HG03558 (cell line): ENCODE measurements around the gene PKNOX2.

Source experiments
- ATAC-seq: cut with Tn5 transposase; IDR thresholded peaks from one replicate; pipeline ENCODE4 v1.9.1; 2021; ENCODE audit warnings: moderate number of reproducible peaks; ENCODE audit not compliant: unreplicated experiment; ENCODE audit errors: extremely low read depth

PKNOX2 gene

DNA sequence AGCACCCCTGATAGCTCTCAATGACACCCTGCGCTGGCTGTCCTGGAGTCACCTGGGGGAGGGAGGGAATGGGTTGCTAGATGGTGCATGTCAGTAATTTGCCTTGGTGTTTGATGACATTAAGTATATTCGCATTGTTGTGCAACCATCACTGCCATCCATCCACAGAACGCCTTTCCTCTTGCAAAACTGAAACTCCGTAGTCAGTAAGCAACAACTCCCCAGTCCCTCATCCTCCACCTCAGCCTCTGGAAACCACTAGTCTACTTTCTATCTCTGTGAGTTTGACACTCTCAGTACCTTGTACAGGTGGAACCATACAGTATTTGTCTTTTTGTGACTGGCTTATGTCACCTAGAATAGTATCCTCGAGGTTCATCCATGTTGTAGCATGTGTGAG lies 62.6 kb downstream of the PKNOX2 start:
- no peak for ATAC-seq

DNA sequence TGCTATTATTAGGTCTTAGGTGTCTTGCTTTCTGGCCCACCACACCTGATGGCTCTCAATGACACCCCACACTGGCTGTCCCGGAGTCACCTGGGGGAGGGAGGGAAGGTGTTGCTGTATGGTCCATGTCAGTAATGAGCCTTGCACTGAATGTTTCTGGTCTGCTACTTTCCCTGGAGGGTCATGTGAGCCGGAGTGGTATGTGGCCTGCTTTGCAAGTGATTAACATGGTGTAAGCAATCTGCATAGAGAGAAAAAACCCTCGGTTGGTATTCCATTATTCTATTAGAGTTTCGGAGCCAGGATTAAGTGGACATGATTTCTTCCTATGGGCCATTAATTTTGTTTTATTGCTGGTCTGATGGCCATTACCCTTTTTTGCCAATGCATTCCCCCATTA lies 63.9 kb downstream of the PKNOX2 start:
- ATAC-seq = no peak

DNA sequence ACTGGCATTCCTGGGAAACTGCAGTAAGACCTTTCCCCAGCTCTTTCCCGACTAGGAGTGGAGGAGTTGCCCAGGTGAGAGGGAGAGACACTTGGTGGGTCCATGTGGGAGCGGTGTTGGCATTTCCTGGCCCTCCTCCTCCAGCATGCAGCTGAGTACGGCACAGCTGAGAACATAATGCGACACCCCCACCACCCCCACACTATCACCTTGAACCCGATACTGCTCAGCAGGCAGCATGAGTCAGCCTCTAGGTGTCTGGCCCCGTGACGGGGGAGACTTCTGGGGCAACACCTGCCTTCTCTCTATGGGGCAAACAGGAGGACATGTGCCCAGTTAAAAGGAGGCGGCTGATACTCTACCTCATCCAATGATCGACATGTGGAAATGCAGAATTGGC lies 64.4 kb downstream of the PKNOX2 start:
- ATAC-seq = no peak

DNA sequence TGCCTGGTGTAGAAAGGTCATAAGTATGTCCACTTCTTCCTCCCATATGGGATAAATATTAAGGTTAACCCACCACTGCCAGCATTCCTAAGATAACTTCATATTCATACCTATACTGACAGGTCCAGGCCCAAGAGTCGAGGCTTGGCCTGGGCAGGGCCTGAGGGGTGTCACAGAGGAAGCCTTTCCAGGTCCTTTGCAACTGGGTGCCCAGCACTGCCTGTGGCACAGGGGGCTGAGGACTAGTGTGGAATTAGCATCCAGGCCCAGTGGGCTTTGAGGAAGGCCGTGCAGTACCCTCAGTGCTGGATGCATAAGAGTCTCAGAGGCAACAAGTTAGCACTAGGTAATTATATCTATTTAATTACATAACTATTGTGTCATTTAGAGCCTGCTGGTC lies 65.4 kb downstream of the PKNOX2 start:
- ATAC-seq = no peak

DNA sequence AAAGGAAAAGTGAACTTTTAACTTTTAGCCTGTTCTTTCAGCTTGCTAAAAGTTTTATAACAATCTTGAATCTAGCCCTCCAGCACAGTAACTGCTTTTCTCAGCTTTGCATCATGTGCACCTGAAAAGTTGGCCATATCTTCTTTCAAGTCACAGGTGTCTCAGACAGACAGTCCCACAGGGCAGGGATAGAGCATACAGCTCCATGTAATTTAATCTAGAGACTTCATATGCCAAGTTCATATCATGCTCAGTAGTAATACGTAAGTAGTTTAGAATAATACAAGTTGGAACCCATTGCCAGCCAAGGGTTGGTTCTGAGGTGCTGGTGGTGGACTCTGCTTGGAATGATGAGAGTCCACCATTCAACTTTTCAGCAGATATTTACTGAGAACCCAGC lies 68.6 kb downstream of the PKNOX2 start:
- ATAC-seq = no peak

DNA sequence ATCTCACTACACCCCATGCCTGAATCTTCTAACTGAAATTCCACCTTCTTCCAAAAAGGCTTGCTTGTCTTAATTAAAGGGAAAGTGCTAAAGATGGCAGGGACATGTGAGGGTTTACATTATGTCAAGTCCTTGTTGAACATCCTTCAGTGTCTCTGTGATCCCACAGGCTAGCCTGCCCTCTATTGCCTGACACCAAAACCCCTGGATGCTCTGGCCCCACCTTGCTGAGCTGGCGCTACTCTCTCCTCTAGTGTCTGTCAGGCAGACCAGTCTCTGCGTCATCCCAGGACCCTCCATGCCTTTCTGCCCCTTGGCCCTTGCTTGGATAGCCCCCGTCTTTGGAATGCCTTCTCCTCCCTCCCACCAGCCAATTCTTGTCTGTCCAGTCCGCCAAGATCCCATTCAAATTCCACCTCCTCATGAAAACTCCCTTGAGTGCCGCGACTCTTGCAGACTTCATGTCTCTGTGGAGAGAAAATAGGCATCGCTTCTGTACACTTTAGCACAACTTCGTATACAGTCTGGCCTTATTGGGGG lies 69.3 kb downstream of the PKNOX2 start:
- no peak for ATAC-seq

DNA sequence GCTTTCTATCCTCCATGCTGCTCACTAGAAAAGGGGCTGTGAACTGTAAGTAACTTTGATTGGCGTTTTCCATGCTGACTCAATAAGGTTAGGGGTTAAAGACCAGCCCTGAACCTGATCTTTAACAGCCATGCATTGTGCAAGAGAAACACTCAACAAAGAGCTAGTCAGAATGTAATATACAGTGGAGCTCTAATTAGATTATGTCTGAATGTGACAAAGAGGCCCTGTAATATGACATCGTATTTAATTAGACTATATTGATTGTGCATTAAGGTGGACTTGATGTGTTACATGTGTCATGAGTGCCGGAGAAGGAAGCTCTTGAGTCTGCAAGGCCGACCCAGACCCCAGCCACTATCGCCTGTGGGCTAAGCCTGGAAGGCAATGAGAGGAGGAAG lies 70.5 kb downstream of the PKNOX2 start:
- ATAC-seq = no peak

DNA sequence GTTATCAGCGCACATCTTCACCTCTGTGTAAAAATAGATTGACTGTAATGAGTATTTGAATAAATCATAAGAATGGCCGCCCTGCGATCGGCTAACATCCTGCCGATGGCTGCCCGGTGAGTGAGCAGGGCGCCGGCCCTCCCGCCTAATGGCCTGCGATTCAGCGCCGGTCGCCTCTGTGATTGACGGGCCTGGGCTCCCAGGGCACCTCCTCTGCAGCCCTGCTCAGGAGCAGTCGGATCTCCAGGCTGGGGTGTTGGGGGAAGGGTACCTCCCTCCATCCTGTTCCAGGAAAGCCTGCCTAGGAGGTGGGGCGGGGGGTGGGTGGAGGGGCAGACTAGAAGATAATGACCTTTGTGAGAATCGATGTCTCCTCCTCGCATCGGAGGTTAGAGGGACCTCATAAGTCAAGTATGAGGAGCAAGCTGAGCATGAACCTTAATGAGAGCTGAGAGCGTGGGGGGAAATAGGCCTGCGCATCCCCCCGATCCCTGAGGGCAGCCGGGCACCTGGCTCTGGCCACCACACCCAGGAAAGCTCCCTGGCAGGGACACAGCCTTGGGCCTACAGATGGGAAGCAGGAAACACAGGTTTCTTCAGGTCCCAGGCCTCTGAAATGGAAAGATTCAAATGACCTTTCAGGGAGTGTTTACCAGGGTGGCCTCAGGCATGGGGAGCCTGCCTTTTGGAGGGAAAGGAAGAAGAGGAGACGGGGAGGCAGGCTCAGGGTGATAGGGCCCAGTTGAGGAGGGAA lies 71.7 kb downstream of the PKNOX2 start:
- no peak for ATAC-seq

DNA sequence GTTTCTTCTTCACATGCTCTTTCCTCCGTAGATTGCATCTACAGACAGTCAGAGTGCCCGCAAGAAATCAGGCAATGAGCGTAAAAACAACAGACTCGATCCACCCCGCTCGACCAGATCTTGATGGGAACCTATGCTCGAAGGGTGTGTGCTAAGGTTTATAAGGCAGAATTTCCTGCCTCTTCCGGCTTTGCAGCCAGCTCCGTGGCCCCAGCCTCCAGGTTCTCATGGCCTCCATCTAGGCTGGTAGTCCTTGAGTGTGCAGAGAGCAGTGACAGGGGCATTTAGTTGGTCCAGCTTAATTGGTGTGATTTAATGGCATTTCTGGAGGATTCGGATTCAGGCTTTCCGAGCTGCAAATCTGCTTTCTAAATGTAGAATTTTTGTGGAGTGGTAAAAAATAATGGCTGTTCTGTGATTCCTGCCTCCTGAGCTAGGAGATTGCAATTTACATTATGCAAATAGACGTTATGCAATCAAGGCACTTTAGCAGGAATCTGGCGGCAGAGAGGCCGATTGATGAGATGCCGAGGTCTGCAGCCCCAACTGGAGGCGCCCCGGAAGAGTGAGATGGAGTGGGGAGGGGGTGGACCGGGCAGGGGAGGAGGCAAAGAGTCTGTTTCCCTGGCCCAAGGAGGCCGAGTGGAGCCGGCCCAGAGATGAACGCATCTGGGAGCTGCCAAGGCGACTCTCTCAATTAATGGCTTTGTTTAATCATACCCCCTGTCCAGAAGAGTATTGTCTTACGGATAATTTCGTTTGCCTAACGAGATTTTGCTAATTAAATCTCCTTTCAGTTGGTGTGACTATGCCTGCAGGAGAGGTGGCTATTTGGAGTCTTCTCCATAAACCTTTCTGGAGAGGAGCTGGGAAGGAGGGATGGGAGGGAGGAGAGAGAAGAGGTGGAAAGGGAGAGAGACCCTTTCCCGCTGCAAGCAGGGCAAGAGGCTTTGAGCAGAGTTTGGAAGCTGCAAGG lies 75.3 kb downstream of the PKNOX2 start:
- ATAC-seq = no peak

DNA sequence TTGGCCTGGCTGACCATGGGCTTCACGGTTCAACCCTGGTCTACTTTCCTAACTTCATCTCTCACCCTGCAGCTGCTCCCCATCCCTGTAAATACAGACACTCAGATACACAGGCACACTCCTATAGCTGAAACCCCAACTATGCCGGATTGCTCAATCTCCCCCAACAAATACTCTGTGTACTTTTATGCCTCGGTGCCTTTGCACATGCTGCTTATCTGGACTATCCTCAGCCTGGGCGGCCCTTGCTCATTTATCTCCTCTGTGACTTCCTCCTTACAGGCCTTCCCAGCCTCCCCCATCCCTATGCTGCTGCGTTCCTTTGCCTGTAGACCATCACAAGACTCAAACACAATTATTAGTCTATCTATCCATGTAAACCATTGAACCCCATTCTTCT lies 76.6 kb downstream of the PKNOX2 start:
- no peak for ATAC-seq

DNA sequence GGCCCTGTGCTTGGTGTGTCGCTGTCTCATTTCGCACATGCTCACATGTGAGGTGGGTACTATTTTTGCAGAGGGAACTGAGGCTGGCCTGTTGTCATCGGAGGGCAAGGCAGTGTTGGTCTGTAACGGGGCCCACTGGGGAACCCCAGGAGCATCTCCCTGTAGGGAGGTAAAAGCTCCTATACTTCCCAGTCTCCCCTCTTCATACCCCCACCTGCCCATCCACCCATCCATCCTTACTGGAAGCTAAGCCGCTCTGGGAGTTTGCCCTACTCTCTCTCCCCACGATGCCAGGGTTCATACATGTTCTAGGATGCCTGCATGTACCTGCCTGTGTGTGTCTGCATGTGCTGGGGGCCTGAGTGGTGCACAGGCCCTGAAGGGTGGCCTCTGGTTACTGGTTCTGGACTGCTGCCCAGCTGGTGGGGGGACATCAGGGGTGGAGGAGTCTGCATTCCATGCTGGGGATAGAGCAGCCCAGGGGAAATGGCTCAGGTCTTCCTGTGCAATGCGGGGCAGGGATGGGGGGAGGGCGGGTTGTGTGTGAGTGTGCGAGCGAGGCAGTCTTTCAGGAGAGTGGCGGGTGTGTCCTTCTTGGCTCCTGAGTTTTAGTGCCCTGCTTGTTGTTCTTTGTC lies 77.7 kb downstream of the PKNOX2 start:
- ATAC-seq = no peak

DNA sequence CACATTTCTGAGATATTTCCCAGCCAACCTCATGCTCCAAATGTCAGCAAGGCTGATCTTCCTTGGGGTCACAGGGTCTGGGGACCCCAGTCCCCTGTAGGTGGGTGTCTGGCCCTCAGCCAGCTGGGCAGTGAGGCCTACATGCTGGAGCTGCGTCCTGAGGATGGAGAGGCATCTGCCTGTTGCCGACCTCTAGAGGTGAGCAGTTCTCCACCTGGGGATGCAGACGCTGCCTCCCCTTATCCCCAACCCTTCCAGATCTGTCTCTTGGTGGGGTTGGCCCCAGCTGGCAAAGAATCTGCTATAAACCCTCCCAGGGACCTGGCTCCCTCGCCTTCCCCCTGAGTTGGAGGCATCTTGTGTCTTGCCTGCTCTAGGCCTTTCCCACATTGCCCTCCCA lies 79.6 kb downstream of the PKNOX2 start:
- ATAC-seq = no peak

DNA sequence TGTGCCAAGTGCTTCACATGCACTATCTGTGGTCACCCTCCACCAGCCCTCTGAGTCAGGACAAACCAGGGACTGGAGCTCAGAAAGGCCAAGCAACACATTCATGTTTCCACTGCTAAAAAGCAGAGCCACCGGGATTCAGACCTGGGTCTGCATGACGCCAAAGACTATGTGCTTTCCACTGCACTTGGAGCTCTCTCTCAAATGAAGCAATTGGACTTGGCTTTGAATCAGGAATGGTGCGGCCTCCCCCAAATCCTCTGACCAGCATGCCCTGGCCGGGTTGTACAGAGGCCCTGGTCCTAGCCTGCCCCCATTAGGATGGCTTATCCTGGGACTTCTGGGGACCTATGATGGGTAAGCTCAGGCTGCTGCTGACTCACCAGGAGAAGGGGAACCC lies 80.7 kb downstream of the PKNOX2 start:
- no peak for ATAC-seq

DNA sequence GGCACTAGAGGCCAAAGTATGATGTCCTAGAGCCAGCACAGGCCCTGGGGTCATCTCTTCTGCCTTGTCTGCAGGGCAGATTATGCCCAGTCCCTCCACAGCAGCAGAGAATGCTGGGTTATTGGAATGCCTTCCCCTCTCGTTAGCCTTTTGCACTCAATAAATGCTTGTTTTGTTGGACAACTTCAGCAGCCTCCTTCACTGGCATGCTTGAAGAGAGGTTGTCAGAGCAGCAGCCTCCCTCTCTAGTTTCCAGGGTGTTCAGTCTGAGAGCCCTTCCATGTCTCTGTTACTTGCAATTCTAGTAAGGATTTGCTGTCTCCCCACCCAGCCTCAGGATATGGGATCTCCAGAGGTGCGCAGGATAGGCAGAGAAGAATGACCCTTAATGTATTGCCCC lies 82.9 kb downstream of the PKNOX2 start:
- ATAC-seq = no peak

DNA sequence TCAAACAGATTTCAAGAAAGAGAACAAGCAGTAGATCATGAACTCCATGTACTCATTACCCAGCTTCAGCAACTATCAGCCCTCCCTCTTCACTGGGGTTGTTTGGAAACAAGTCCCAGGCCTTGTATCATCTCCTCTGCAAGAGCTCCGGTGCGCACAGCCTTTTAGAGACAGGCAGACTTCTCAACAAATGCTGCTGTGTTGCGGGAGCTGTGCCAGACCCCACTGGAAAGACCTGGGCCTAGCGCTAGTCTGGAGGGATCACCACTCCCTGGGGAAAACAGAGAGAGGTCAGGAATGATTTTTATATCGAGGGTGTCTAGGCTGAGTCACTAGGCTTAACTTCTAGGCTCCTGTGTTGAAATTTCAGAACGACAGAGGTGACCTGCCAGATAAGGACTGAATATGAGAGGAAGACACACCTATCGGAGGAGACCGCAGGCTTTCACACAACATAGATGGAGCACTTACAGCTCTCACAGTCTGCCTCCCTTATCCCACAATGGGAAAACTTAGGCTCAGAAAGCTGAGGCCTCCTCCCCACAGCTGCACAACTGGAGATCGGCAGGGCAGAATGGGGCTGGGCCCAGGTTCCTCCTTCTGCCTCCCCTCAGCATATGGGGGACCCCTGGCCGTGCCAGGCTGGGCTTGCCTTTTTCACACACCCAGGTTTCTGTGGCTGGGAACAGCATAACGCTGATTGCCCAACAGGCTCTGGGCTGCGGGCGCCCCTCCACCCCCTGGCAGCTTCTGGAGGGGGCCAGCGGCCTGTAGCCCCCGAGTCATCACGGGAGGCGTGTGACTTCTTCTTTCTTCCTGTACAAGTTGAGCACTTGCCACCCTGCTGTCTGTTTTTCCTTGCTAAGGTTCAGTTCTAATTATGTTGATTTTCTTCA lies 86.0 kb downstream of the PKNOX2 start:
- ATAC-seq = no peak

DNA sequence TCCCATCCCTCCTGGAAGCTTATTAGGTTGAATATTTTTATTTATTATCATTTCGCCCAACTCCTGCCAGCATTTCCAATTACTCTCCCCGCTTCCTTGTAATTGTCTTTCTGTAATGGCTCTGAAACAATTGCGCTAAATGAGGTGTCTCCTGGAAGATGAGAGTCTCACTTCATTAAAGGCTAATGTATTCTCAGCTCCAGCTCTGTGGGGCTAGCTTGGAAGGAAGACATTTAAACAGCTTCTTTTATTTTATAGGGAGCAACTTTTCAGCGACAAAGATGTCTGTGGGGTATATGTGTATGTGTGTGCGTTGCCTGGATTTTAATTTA lies 86.6 kb downstream of the PKNOX2 start:
- ATAC-seq = no peak

DNA sequence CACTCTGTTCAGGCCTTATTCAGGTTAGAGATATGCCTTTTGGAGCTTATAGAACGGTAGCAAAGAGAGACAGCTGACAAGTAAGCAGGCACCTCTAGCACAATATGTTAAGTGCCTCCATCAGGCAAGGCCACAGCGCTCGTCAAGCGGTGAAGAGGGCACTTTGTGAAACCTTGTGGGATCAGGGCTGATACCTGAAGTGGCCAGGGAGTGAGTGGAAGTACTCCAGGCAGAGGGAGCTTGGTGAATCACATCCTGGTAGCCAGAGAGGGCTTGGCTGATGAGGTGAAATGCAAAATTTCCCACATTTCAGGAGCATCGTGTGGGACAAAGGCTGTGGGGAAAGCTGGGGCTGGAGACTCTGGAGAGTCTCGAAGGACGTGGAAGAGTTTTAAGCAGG lies 87.4 kb downstream of the PKNOX2 start:
- no peak for ATAC-seq

DNA sequence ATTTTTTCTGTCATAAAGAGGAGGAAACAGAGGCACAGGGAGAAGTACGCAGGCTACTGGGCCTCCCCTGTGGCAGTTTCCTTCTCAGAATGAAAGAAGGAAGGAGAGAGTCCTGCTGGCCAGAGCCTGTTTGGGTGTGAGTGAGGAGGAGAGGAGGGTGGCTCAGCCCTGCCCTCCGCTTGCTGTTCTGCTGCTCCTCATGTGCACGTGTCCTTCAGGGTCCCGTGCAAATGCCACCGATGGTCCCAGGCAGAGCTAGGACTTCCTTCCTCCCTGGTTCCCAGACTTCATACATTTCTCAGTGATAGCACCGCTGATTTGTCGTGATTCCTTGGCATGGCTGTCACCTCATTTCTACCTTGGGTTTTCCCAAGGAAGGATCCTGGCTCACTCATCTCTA lies 88.7 kb downstream of the PKNOX2 start:
- no peak for ATAC-seq

DNA sequence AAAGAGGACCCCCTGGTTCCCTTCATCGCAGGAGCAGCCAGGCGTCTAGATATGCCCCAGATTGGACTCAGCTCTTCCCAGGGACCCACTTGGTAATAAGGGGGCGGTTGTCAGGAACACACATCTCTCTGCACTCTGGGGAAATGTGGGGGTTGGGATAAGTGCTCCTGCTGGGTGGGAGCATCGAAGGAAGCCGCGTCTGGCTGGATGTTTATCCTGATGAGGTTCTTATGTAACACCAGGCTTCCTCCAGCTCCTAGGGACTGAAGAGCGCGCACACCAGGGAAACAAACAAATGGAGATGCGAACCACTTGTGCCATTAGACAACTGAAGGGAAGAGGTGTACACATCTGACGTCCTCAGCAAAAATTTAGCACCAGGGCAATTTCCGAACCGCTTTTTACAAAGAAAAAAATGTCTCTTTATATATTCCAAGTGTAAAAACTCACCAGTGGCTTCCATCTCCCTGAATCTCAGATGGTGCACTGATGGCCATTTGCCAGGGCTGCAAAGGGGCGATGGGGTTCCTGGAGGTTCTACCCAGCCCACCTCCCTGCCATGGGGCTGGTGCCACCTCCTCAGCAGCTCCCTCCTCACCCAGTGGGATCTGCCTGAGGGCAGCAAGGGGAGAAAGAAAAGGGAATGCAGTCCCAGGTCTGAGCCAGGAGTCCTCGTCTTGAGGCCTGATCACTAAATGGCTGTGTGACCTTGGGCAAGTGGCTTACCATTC lies 89.4 kb downstream of the PKNOX2 start:
- no peak for ATAC-seq
